HG03196 (cell line): ENCODE measurements around the gene REM2.

Experiments used
- ATAC-seq: cut with Tn5 transposase; IDR thresholded peaks from one replicate; pipeline ENCODE4 v1.9.1; 2021; ENCODE audit not compliant: unreplicated experiment

REM2 gene, protein sequence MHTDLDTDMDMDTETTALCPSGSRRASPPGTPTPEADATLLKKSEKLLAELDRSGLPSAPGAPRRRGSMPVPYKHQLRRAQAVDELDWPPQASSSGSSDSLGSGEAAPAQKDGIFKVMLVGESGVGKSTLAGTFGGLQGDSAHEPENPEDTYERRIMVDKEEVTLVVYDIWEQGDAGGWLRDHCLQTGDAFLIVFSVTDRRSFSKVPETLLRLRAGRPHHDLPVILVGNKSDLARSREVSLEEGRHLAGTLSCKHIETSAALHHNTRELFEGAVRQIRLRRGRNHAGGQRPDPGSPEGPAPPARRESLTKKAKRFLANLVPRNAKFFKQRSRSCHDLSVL

DNA sequence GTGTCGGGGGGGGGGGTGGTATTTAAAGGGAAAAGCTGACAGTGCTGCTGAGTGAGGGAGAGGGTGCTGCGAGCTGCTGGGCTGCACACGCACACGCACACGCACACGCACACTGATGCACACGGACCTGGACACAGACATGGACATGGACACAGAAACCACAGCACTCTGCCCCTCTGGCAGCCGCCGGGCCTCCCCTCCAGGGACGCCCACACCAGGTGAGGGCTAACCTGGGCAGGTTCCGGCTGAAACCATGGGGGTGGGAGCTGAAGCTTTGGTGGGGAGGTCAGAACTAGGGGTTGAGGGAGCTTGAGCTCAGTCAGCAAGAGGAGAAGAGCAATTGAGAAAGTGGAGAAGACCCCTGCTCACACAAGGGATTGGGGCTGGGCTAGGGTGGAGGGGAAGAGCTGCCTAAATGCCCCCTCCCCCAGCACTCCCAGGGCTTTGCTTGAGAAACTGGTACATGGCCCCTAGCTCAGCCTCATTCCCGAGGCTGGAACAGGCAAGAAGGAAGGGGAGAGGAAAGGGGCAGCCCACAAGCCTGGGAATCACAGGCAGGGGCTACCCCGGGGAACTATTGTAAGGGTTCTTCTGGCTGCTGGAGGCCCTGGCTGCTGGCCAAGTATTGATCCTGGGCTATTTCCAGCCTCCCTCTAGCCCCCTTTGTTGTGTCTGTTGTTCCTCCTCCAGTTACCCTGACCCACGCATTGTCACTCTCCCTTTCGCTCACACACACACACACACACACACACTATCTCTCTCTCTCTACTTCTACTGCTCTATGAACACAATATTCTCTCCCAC, at the start of gene REM2:
TSS of gene REM2 (plus strand) at position 50 of the 804 bp plus-strand sequence. CDS start at position 116, 66 bp downstream.
- ATAC-seq: no peak

- no peak for ATAC-seq
Measured at GRCh38 chr14:22835505-22835904, 47.5 kb upstream of the REM2 start.

- ATAC-seq: no peak
Measured at GRCh38 chr14:22836301-22837113, 46.5 kb upstream of the REM2 start, which contains the start of gene MMP14. MMP14 (plus strand) TSS chr14:22836585; CDS start chr14:22836818, 233 bp downstream.

GRCh38 chr14:22837114-22837749, 45.8 kb upstream of the REM2 start:
- no peak for ATAC-seq

DNA sequence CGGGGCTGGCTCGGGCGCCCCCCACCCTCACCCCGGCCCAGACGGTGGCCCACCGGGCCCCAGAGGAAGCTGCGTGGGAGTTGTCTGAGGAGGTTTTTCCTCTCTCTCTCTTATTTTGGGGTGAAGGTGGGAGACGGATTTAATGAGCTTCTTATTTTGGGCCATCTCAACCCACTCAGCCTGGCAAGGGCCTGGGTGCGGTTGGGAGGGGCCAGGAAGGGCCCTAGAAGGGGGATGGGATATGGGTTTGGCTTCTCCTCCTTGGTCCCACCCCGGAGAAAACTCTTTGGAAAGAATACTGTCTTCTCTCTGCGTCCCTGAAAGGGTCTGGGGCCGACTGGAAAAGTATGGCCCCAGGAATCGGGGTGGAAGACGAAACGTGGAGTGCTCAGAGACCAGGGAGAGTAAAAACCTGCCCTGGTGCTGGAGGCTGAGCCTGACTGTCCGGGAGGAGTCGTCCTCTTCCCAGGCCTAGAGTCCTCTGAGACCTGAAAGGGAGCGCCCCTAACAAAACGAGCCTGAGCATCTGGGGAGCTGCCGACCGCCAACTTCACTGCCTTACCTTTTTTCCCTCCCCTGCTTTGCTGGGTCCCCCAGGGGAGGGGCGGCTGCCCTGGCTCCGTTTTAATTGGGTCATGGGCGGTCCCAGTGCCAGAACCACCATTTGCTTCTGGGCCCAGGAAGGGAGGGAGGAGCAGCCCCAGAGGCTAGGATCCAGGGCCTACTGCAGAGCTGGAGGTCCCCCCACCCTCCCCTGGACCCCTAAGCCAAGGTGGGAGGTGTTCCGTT, 45.1 kb upstream of the REM2 start:
- ATAC-seq: no peak

DNA sequence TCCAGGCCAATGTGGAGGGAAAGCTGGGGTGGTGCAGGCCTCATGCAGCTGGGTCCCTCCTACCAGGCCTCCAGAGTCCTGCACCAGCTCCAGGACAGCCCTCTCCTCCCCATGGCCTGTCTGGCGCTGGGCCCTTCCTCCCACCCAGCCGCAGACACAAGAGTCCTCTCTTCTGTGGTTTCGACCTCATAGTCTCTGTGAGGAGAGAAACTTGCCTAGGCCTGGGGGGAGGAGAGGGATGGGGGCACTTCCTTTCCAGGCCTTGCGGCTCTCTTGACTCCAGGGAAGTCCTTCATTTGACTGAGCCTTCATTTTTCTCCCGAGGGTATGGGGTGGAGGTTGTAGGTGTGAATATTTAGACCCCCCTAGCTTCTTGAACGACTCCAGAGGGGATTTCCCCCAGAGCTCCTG, 44.4 kb upstream of the REM2 start:
- ATAC-seq: no peak

DNA sequence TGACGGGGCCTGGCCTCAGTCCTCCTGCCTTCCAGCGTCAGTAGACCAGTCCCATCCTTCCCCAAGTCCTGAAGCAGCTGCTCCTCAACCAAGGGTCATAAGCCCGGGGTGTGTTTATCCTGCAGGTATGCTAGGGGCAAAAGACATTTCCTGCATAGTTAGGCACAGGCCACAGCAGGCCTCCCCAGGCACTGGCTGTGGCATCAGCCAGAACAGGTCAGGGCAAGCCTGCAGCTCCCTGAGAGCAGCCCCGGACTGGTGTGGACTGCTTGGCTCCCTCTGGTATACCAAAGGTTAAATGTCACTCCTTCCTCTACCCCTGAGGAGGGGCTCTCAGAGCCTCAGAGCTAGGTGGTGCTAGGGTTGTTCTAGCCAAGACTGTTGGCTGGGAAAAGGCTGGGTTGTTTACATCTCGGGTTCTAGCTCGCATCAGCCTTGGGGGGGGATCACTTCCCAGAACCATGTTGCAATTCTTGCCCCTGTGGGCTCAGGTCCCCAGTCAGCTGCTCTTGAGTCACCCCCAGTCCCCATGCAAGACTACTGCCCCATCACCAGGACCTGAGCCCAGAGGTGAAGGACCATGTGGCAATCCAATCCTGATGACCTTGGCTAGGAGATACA, 43.8 kb upstream of the REM2 start:
- ATAC-seq: no peak

DNA sequence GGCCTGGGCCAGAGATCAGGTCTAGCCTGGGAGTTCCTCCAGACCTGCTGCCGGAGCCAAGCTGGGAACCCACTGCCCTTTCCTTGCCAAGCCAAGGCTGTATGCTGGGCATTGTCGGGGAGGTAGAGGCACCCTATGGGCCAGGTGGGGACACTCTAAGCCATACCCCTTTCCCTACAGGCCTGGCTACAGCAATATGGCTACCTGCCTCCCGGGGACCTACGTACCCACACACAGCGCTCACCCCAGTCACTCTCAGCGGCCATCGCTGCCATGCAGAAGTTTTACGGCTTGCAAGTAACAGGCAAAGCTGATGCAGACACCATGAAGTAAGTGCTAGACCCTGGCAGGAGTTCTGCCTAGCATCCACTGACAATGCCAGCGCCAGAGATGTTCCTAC, 41.7 kb upstream of the REM2 start:
- no peak for ATAC-seq

GRCh38 chr14:22841769-22842168, 41.3 kb upstream of the REM2 start:
- no peak for ATAC-seq

DNA sequence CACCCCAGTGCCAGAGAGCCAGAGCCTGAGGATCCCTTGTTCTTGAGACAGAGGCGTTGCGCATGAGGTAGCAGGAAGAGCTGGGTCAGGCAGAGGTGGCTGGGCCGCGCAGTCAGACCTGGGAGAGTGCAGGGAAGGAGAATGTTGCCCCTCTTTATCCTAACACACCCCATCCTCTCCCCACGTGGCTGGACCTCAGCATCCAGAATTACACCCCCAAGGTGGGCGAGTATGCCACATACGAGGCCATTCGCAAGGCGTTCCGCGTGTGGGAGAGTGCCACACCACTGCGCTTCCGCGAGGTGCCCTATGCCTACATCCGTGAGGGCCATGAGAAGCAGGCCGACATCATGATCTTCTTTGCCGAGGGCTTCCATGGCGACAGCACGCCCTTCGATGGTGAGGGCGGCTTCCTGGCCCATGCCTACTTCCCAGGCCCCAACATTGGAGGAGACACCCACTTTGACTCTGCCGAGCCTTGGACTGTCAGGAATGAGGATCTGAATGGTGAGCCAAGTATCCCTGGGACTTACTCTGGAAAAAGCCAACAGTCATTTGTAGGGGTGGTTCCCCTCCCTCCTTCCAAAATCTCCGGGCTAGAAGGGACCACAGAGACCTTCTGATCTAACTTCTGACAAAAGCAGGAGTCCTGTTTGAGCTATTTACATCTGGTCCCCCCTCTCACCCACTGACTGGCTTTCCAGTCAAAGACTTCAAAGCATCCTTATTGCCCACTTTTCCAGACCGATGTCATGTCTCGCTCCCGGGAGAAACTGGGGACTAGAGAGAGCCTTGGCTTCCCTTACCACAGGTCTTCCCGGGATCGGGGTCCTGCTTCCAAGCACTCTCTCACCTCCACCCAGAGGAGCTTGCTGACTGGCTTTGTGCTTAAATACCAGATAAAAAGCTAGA, 40.6 kb upstream of the REM2 start:
- no peak for ATAC-seq

DNA sequence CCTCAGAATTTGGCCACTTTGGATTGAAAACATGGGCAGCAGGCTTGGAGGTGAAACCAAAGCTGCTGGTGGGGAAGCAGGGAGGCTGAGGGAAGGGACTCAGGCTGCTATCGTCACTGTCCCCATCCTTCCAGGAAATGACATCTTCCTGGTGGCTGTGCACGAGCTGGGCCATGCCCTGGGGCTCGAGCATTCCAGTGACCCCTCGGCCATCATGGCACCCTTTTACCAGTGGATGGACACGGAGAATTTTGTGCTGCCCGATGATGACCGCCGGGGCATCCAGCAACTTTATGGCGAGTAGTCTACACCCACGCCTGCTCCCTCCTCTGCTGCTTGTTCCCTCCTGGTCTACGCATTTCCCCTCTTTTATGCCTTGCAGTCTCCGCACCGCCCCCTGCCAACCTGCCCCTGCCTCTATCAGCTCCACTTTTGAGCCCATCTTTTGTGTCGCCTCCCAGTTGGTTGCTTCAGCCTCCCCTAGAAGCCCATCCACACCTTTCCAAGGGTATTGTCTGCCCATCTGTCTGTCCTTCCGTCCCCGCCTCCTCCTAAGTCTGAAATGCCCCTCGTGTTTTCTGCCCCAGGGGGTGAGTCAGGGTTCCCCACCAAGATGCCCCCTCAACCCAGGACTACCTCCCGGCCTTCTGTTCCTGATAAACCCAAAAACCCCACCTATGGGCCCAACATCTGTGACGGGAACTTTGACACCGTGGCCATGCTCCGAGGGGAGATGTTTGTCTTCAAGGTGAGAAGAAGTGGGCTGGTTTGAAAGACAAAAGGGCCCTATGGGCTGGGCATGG, 39.7 kb upstream of the REM2 start:
- no peak for ATAC-seq

DNA sequence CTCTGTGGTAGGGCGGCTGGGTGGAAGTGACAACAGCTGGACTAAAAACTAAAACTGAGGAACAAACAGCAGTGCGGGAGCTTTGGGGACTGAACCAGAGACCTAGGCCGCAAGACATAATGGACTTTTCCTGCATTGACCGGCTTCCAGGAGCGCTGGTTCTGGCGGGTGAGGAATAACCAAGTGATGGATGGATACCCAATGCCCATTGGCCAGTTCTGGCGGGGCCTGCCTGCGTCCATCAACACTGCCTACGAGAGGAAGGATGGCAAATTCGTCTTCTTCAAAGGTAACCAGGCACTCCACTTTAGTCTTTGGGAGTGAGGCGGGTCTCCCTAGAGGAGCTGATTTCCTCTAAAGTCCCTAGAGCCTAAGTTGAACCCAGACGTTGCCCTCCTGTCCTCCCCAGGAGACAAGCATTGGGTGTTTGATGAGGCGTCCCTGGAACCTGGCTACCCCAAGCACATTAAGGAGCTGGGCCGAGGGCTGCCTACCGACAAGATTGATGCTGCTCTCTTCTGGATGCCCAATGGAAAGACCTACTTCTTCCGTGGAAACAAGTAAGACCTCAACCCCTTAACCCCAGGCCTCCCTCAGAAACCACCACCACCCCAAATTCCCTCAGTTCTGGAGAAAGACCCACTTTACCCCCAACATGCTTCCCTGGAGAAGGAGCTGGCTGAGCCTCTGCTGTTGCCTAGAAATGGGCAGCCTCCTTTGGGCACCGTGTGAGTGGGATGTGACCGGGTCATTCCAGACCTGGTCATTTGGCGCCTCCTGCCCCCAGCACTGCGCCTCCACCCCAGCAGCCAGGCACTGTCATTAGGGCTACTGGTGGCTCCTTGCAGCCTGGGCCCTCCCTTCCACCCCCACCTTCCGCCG, 38.6 kb upstream of the REM2 start:
- ATAC-seq: no peak

DNA sequence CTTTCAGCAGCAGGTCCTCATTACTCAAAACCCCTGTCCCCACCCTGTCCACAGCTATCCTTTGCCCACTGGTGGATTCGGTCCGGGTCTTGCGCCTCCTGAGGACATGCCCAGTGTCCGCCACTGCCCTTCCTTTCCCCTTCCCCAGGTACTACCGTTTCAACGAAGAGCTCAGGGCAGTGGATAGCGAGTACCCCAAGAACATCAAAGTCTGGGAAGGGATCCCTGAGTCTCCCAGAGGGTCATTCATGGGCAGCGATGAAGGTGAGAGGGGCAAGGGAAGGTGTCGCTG, 38.0 kb upstream of the REM2 start:
- ATAC-seq: no peak

- ATAC-seq: no peak
Measured at GRCh38 chr14:22845821-22846625, 37.0 kb upstream of the REM2 start.

DNA sequence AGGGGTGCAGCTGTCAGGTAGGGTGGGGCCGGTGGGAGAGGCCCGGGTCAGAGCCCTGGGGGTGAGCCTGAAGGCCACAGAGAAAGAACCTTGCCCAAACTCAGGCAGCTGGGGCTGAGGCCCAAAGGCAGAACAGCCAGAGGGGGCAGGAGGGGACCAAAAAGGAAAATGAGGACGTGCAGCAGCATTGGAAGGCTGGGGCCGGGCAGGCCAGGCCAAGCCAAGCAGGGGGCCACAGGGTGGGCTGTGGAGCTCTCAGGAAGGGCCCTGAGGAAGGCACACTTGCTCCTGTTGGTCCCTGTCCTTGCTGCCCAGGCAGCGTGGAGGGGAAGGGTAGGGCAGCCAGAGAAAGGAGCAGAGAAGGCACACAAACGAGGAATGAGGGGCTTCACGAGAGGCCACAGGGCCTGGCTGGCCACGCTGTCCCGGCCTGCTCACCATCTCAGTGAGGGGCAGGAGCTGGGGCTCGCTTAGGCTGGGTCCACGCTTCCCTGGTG, 36.2 kb upstream of the REM2 start:
- no peak for ATAC-seq
